Epithelial cell of proximal tubule (primary cell): ENCODE measurements around the gene TMEM26. TPM values are rescaled to one million over a fixed set of nuclear protein-coding genes. Genes with fewer than 3 reads are reported as not detected.

ENCODE experiments used
- DNase-seq: peaks from one replicate; pipeline ENCODE4 v3.0.0-alpha.2; 2011; ENCODE audit warnings: low read depth
- H3K4me3 ChIP-seq: 2 replicates; pipeline ENCODE4 v1.5.1; 2011; ENCODE audit warnings: low read depth, mild to moderate bottlenecking, low read length
- CTCF ChIP-seq: conservative IDR thresholded peaks from 2 replicates; pipeline ENCODE4 v1.5.1; 2012; ENCODE audit warnings: low read depth, mild to moderate bottlenecking, low read length
- total RNA-seq: library from RNA; depleted of rRNA; stranded (reverse); fragments of >200 nt; gene quantifications from 2 replicates; pipeline ENCODE4 v1.2.3, GENCODE V29; 2015

The TMEM26 gene
- total RNA-seq, 1 donor from 2014 or later: 0.23 TPM

GRCh38 chr10:61404751-61405150 lies 48.4 kb downstream of the TMEM26 start:
- H3K4me3 ChIP-seq: no peak overlapping the region
- DNase-seq: no peak
- TF ChIP-seq CTCF: no peak

- peak; percentile 17 for TF ChIP-seq CTCF
- H3K4me3 ChIP-seq: no peak overlapping the region
- no peak for DNase-seq
These were observed 52.7 kb downstream of the TMEM26 start for GRCh38 chr10:61400524-61400923.

- DNase-seq: no peak
- H3K4me3 ChIP-seq: no peak overlapping the region
- TF ChIP-seq CTCF: no peak
These were observed 53.8 kb downstream of the TMEM26 start for GRCh38 chr10:61399406-61399805.

GRCh38 chr10:61398366-61399129 lies 54.6 kb downstream of the TMEM26 start:
- DNase-seq: no peak
- no peak overlapping the region for H3K4me3 ChIP-seq
- TF ChIP-seq CTCF: no peak

- H3K4me3 ChIP-seq: peak overlapping the region; percentile 35
- peak; percentile 13 for DNase-seq
These were observed 55.8 kb downstream of the TMEM26 start for GRCh38 chr10:61397175-61397986.

GRCh38 chr10:61391281-61391680 lies 61.9 kb downstream of the TMEM26 start:
- no peak for DNase-seq
- no peak overlapping the region for H3K4me3 ChIP-seq
- TF ChIP-seq CTCF: no peak

More at GRCh38 chr10:61397175-61397986, 55.8 kb downstream of the TMEM26 start:
- TF ChIP-seq CTCF: no peak

GRCh38 chr10:61390851-61391250 lies 62.3 kb downstream of the TMEM26 start:
- no peak for DNase-seq
- H3K4me3 ChIP-seq: no peak overlapping the region
- TF ChIP-seq CTCF: no peak
